Heart left ventricle (tissue), 16 donors: ENCODE data around the gene DMTF1. TPM values are rescaled to one million over a fixed set of nuclear protein-coding genes. Genes with fewer than 3 reads are reported as not detected.
"Not testable (repeated sequence)": the region's sequence is repeated elsewhere in the genome, so short reads cannot be mapped to it uniquely, and the experiment has no call there.

Source experiments
- ATAC-seq, 4 donors: fragments of 200-7000 bp; cut with Tn5 transposase; one replicate each; pipeline ENCODE4 v1.9.1; 2020 to 2022; ENCODE audit warnings: moderate library complexity in 4 of 4, mild to moderate bottlenecking in 3 of 4, moderate number of reproducible peaks in 1 of 4
- DNase-seq, 5 donors: peaks; one replicate each; pipeline ENCODE4 v3.0.0-alpha.2; 2020
- H3K27ac ChIP-seq, 12 donors: fragments of 200-600 bp; sonication (generic) in 4 of 12; one replicate each; pipeline versions ENCODE4 v1.5.0 to v1.8.0; 2016 to 2022; ENCODE audit warnings: mild to moderate bottlenecking in 2 of 12
- H3K27me3 ChIP-seq, 9 donors: fragments of 200-600 bp; sonication (generic) in 2 of 9; one replicate each; pipeline versions ENCODE4 v1.5.1 to v1.8.0; 2016 to 2022; ENCODE audit warnings: mild to moderate bottlenecking in 3 of 9
- H3K36me3 ChIP-seq, 9 donors: fragments of 200-600 bp; sonication (generic) in 2 of 9; one replicate each; pipeline versions ENCODE4 v1.5.0 to v1.8.0; 2018 to 2022; ENCODE audit warnings: mild to moderate bottlenecking in 2 of 9
- H3K4me1 ChIP-seq, 12 donors: fragments of 200-600 bp; sonication (generic) in 4 of 12; one replicate each; pipeline versions ENCODE4 v1.5.0 to v1.8.0; 2016 to 2022; ENCODE audit warnings: mild to moderate bottlenecking in 3 of 12
- H3K4me3 ChIP-seq, 12 donors: fragments of 200-600 bp; sonication (generic) in 4 of 12; one replicate each; pipeline versions ENCODE4 v1.5.0 to v1.8.0; 2017 to 2022; ENCODE audit warnings: mild to moderate bottlenecking in 9 of 12, moderate library complexity in 4 of 12
- H3K9me3 ChIP-seq, 12 donors: fragments of 200-600 bp; sonication (generic) in 4 of 12; one replicate each; pipeline versions ENCODE4 v1.5.0 to v1.8.0; 2016 to 2022; ENCODE audit warnings: mild to moderate bottlenecking in 1 of 12
- POLR2A ChIP-seq, 2 donors: fragments of 450-650 bp; IDR thresholded peaks; one replicate each; pipeline ENCODE4 v1.6.1; 2017; ENCODE audit warnings: antibody characterized with exemption in 2 of 2, mild to moderate bottlenecking in 2 of 2, moderate library complexity in 2 of 2
- WGBS, 4 donors: extraction: QIAGEN DNeasy Blood & Tissue Kit in 2 of 4; methylation state at CpG; one replicate each; pipeline versions ENCODE4 v1.1.5 to v1.1.7; 2013 to 2018; 5-methylcytosine and 5-hydroxymethylcytosine counted together
- intact Hi-C, 10 donors: fragments of 100-400 bp; cut with DNase I; formaldehyde crosslinking; loops; one replicate each; pipeline versions ENCODE4 v1.11.1 to v1.14.2; 2022
- polyA plus RNA-seq, 2 donors: library from polyadenylated mRNA; stranded (reverse); fragments of 200-250 nt; gene quantifications; one replicate each; pipeline ENCODE4 v1.2.3, GENCODE V29; 2013
- total RNA-seq, 9 donors: library from RNA; depleted of rRNA in 2 of 9; stranded (reverse); fragments of >200 nt in 2 of 9; fragmentation: NEBNext Ultra II Directional in 3 of 9; extraction: Animal tissue kit (Norgen Biotek cat#: 25700) in 3 of 9; gene quantifications; one replicate each; pipeline versions ENCODE4 v1.1.0 to v1.2.4, GENCODE V29; 2016 to 2023
- TF ChIP-seq, protein P1 (sequence below), 12 donors: fragments of 200-600 bp; sonication (generic) in 4 of 12; IDR thresholded peaks; one replicate each; pipeline versions ENCODE4 v1.5.0 to v1.8.0; 2018 to 2022; ENCODE audit warnings: antibody characterized with exemption in 12 of 12, mild to moderate bottlenecking in 5 of 12
- donor health status: ischemic (EF 13 %, LVEDD 7.1; RV severe dilation, severe dysfunction).
- donor health status: healthy with polysubstance abuse.
- donor health status: DM: no; HTN: yes; CAD: no.
- donor health status: DM: no; HTN: no; CAD: no.
- donor health status: ischemic (EF 25% LVEDD 6.9; RV normal size, moderate dysfunction).
- donor health status: ischemic (EF 25% LVEDD 5.7; RV mildly dilated, moderate dysfunction).
- donor health status: healthy.
- donor health status: DM: yes; HTN: yes; CAD: no.
- donor health status: ischemic (EF 35%, LVEDD 5.7; RV mildly dilated, moderate dysfunction).
- donor health status: nonischemic (EF 11% LVEDD 7.7; RV severe dilation, severe dysfunction).
- donor health status: DM: yes; HTN: yes; CAD: no.
- donor health status: PGD.
- donor health status: ischemic (EF 29% LVEDD 5.4; RV normal size, mild dysfunction).
- donor health status: nonischemic (EF 23%, LVEDD 6.1; RV moderate dilation, normal function).

DMTF1 gene
- total and polyA plus RNA-seq, 11 donors, result 13.5 to 43.3 (median 21.3) TPM

GRCh38 chr7:87231258-87231657 is 79.0 kb downstream of the DMTF1 start:
- ATAC-seq, result peak; percentile 59 to 80 (median 68)
- Histone ChIP-seq H3K9me3 (no peaks in the 10 kb centered on the region), H3K36me3 (no peaks in the 10 kb centered on the region), H3K4me3 (no peak overlapping the region), H3K27ac (no peak overlapping the region), H3K27me3 (no peaks in the 10 kb centered on the region), H3K4me1 (peaks cover 0 to 8% (median 0%) of the 10 kb centered on the region in 12 donors)
- WGBS, 4 donors, result 48 to 66% (median 55%) methylated on average over 4 to 7 of the region's 7 CpGs
- intact Hi-C loops, result loop anchor here in 2 of 10 donors (5.0 kb wide), 2 partner anchors 294 to 299 kb away; no protein-coding TSS in a partner anchor
- TF ChIP-seq, protein P1, sequence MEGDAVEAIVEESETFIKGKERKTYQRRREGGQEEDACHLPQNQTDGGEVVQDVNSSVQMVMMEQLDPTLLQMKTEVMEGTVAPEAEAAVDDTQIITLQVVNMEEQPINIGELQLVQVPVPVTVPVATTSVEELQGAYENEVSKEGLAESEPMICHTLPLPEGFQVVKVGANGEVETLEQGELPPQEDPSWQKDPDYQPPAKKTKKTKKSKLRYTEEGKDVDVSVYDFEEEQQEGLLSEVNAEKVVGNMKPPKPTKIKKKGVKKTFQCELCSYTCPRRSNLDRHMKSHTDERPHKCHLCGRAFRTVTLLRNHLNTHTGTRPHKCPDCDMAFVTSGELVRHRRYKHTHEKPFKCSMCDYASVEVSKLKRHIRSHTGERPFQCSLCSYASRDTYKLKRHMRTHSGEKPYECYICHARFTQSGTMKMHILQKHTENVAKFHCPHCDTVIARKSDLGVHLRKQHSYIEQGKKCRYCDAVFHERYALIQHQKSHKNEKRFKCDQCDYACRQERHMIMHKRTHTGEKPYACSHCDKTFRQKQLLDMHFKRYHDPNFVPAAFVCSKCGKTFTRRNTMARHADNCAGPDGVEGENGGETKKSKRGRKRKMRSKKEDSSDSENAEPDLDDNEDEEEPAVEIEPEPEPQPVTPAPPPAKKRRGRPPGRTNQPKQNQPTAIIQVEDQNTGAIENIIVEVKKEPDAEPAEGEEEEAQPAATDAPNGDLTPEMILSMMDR (IDR thresholded peaks at IDR 0.05), result no peak
- TF ChIP-seq POLR2A (IDR thresholded peaks at IDR 0.05), result no peak
- DNase-seq, result peak; percentile 20 to 77 (median 35)

- H3K9me3 ChIP-seq, result no peaks in the 10 kb centered on the region
- H3K27ac ChIP-seq, result no peak overlapping the region
- intact Hi-C loops, result loop anchor here in 2 of 10 donors (5.0 kb wide), 2 partner anchors 294 to 299 kb away; no protein-coding TSS in a partner anchor
- no peak for ATAC-seq
- no peak overlapping the region for H3K4me3 ChIP-seq
- TF ChIP-seq, protein P1 (IDR thresholded peaks at IDR 0.05), result no peak
- no peak for TF ChIP-seq POLR2A (IDR thresholded peaks at IDR 0.05)
- peaks cover 0 to 8% (median 0%) of the 10 kb centered on the region in 12 donors for H3K4me1 ChIP-seq
- H3K27me3 ChIP-seq, result no peaks in the 10 kb centered on the region
- no peak for DNase-seq
- H3K36me3 ChIP-seq, result no peaks in the 10 kb centered on the region
Measured at GRCh38 chr7:87231711-87232110, 79.5 kb downstream of the DMTF1 start.

DNA sequence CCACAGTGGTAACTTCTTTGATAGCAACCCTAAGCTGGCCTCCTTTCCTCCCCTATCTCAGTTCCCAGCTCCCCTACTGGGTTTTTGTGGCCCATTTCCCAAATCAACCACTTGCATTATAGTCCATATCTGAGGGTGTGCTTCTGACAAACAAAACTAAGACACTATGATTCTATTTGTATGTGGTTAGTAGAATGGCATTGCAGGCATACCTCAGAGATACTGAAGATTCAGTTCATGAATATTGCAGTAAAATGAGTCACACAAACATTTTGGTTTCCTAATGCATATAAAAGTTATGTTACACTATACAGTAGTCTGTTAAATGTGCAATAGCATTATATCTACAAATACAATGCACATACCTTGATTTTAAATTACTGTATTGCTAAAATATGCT is 82.7 kb downstream of the DMTF1 start:
- intact Hi-C loops, result loop anchor here in 9 of 10 donors (5.0 kb wide), 4 partner anchors 178 to 308 kb away; partner anchors contain the start of gene ELAPOR2 (in 1 of the 9)
- H3K4me1 ChIP-seq, result peaks cover 0 to 8% (median 0%) of the 10 kb centered on the region in 12 donors
- H3K36me3 ChIP-seq, result no peaks in the 10 kb centered on the region
- ATAC-seq (no peak), DNase-seq (no peak)
- peaks cover 0 to 10% (median 0%) of the 10 kb centered on the region in 9 donors for H3K27me3 ChIP-seq
- no peak for TF ChIP-seq POLR2A (IDR thresholded peaks at IDR 0.05)
- TF ChIP-seq, protein P1 (IDR thresholded peaks at IDR 0.05), result no peak
- no peak overlapping the region for H3K4me3 ChIP-seq
- H3K9me3 ChIP-seq, result no peaks in the 10 kb centered on the region
- no peak overlapping the region for H3K27ac ChIP-seq

GRCh38 chr7:87238464-87239051 is 86.3 kb downstream of the DMTF1 start:
- not testable (repeated sequence) for H3K36me3 ChIP-seq, ATAC-seq, H3K27ac ChIP-seq, DNase-seq, H3K9me3 ChIP-seq, H3K4me1 ChIP-seq, H3K4me3 ChIP-seq, H3K27me3 ChIP-seq
- intact Hi-C loops, result loop anchor here in 7 of 10 donors (5.0 kb wide), 3 partner anchors 181 to 311 kb away; partner anchors contain the start of gene ELAPOR2 (in 1 of the 7)
- WGBS, 4 donors, result 49 to 66% (median 53%) methylated on average over 7 to 11 of the region's 11 CpGs

DNA sequence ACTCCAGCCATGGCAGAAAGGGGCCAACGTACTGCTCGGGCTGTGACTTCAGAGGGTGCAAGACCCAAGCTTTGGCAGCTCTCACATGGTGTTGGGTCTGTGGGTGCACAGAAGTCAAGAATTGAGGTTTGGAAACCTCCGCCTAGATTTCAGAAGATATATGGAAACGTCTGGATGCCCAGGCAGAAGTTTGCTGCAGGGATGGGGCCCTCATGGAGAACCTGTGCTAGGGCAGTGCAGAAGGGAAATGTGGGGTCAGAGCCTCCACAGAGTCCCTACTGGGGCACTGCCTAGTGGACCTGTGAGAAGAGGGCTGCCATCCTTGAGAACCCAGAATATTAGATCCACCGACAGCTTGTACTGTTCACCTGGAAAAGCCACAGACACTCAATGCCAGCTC is 93.4 kb downstream of the DMTF1 start:
- DNase-seq, H3K27me3 ChIP-seq, H3K4me1 ChIP-seq, ATAC-seq, intact Hi-C loops, H3K36me3 ChIP-seq, H3K4me3 ChIP-seq, H3K27ac ChIP-seq, H3K9me3 ChIP-seq: not testable (repeated sequence)
- 87 to 91% (median 89%) methylated on average over 4 to 5 of the region's 5 CpGs for whole genome bisulfite sequencing, 4 donors

Other genes starting within 250 kb of the DMTF1 start
- 1 to 10 TPM; 2.5 to 9.9 (median 4.4) TPM for gene ELAPOR2, start 92.8 kb upstream of the DMTF1 start, total RNA-seq
- 1 to 10 TPM in 1 of 2 donors, under 1 TPM in 1; 0.80 to 2.0 TPM for gene ELAPOR2, start 92.8 kb upstream of the DMTF1 start, polyA plus RNA-seq
- 10 to 100 TPM in 2 of 9 donors, 1 to 10 TPM in 7; 1.8 to 13.1 (median 4.0) TPM for gene TMEM243, start 67.3 kb downstream of the DMTF1 start, total RNA-seq
- gene TMEM243, start 67.3 kb downstream of the DMTF1 start, polyA plus RNA-seq, result 1 to 10 TPM; 7.0 to 8.1 TPM
- 10 to 100 TPM in 1 of 9 donors, 1 to 10 TPM in 8; 6.8 to 10.2 (median 9.1) TPM for gene CROT, start 193.2 kb downstream of the DMTF1 start, total RNA-seq
- gene CROT, start 193.2 kb downstream of the DMTF1 start, polyA plus RNA-seq, result 1 to 10 TPM; 5.7 to 6.8 TPM